ENCODE results near the gene DPM3. TPM values are rescaled to one million over a fixed set of nuclear protein-coding genes. Genes with fewer than 3 reads are reported as not detected.

The DPM3 gene
- total and polyA plus RNA-seq, 2 of the 13 experiments (the other 11 are each of a cell fraction or from before 2014, with no cell fraction given): 23.2 to 53.4 TPM

- TF ChIP-seq FOXP1 (IDR thresholded peaks at IDR 0.05) (no peak), FOXP1 (CRISPR knock-in tag; IDR thresholded peaks at IDR 0.05) (0 out of 2 replicates have a peak, but pooled peaks have one; percentile 27), ZNF543 (CRISPR knock-in tag; IDR thresholded peaks at IDR 0.05) (0 out of 2 replicates have a peak, but pooled peaks have one; percentile 31), HMG20A (CRISPR knock-in tag; IDR thresholded peaks at IDR 0.05; ENCODE audit: borderline replicate concordance) (no peak), ELF1 (CRISPR knock-in tag; IDR thresholded peaks at IDR 0.05) (no peak), STAT6 (CRISPR knock-in tag; IDR thresholded peaks at IDR 0.05; ENCODE audit: borderline replicate concordance) (no peak), ATF4 (CRISPR knock-in tag; IDR thresholded peaks at IDR 0.05) (no peak), ZNF766 (CRISPR knock-in tag; IDR thresholded peaks at IDR 0.05; ENCODE audit: borderline replicate concordance) (no peak), ATF7-NPFF (CRISPR knock-in tag; IDR thresholded peaks at IDR 0.05; ENCODE audit: low read depth) (no peak), KLF9 (CRISPR knock-in tag; IDR thresholded peaks at IDR 0.05; ENCODE audit: low read depth) (no peak), XBP1 (CRISPR knock-in tag; IDR thresholded peaks at IDR 0.05) (no peak), YY1 (IDR thresholded peaks at IDR 0.05; ENCODE audit: insufficient read depth, insufficient replicate concordance, low read depth, low read length) (peak; percentile 25), KAT7 (CRISPR knock-in tag; IDR thresholded peaks at IDR 0.05; ENCODE audit: borderline replicate concordance) (no peak; the same call in 1 of the 2 replicates), ZBTB7A (CRISPR knock-in tag; IDR thresholded peaks at IDR 0.05) (no peak), AKNA (CRISPR knock-in tag; IDR thresholded peaks at IDR 0.05; ENCODE audit: borderline replicate concordance) (no peak), NRL (CRISPR knock-in tag; IDR thresholded peaks at IDR 0.05; ENCODE audit: borderline replicate concordance) (no peak), ZNF7 (CRISPR knock-in tag; IDR thresholded peaks at IDR 0.05) (no peak), MTF1 (CRISPR knock-in tag; IDR thresholded peaks at IDR 0.05) (no peak), MIER3 (CRISPR knock-in tag; IDR thresholded peaks at IDR 0.05; ENCODE audit: borderline replicate concordance) (no peak), ZKSCAN5 (CRISPR knock-in tag; IDR thresholded peaks at IDR 0.05) (no peak), SRSF1 (optimal IDR thresholded peaks at IDR 0.05; ENCODE audit: low read depth, low read length) (no peak), ARNTL (CRISPR knock-in tag; IDR thresholded peaks at IDR 0.05) (no peak), ZNF776 (CRISPR knock-in tag; IDR thresholded peaks at IDR 0.05) (no peak), MED1 (CRISPR knock-in tag; IDR thresholded peaks at IDR 0.05) (0 out of 2 replicates have a peak, but pooled peaks have one; percentile 42)
These were observed 38.2 kb upstream of the DPM3 start (continued) for GRCh38 chr1:155178441-155179111.
